GM12892 (cell line): Measurements from ENCODE around the gene LPGAT1.

ENCODE experiments used
- POLR2A ChIP-seq: IDR thresholded peaks from 2 replicates; pipeline ENCODE4 v1.6.1; 2011; ENCODE audit warnings: low read depth, low read length, control low read depth
- POLR2AphosphoS5 ChIP-seq: IDR thresholded peaks from 2 replicates; pipeline ENCODE4 v1.6.1; 2011; ENCODE audit warnings: low read depth, low read length, control low read depth
- TAF1 ChIP-seq: IDR thresholded peaks from 2 replicates; pipeline ENCODE4 v1.6.1; 2011; ENCODE audit warnings: low read depth, mild to moderate bottlenecking, control low read depth, low read length, borderline replicate concordance

DNA sequence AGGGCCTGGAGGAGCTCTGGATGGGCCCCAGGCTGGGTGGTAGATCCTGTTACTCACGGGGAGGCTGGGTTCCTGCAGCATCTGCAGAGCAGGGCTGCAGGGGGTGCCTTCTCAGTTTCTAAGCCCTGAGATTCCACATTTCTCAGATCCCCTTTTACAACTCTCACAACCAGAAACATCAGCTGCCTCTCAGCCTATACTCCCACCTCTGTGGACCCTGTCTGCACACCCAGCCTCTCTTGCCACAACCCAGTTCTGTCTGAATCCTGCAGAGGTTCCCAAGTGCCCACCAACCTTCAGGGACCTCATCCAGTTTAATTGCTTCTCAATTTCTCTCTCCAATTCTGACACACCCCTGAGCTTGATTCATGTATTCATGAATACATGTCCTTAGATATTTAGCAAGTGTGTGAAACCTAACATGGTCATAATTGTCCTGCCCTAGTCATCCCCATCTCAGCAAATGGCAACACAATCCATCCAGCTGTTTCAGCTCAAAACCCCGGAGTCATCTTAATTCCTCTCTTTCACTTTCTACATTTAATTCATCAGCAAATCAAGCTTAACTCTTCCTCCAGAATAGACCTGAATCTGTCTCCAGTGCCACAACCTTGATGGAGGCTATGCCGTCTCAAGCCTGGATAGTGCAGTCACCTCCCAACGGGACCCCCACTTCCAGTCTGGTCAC is 98.1 kb downstream of the LPGAT1 start:
- TF ChIP-seq TAF1 (no peak), POLR2A (no peak), POLR2AphosphoS5 (no peak)
